CD4-positive, alpha-beta T cell treated with Interferon gamma for 1 hour (primary cell): ENCODE data around the gene DIAPH2.

Experiments used
- DNase-seq: peaks from one replicate; pipeline ENCODE4 v3.0.0-alpha.2; 2020

Gene DIAPH2

DNA sequence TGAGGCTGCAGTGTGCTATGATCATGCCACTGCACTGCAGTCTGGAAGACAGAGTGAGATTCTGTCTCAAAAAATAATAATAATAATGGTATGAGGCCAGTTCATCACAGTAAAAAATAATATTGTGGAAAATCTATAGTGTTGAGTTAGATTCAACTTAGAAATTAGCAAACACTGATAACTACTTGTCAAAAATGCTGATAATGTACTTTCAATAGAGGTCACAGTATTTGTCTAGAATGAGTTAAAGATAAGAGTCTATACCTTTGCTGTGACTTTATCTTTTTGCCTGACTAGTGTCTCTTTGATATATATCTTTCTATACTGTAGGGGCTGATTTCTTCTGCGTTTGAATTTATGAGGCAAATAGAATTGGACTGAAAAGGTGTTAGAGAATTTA is 629.7 kb downstream of the DIAPH2 start:
- no peak for DNase-seq

DNA sequence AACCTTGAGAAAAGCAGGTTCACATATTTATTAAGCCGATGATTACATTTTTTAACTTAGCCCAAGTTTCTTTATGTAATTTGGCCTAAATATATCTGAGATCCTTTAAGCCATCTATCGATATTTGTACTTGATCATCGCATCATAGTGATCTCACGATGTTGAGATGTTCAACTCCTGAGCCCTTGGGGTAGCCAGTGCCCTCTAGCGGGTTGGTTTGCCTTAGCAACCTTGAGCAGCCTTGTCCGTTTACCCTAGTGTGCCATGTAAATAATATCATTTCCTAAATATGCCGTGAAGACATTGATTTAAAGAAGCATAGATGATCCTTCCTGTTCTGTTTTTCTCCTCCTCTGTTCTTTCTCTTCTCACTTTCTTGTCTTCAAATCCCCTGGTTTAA is 631.3 kb downstream of the DIAPH2 start:
- no peak for DNase-seq

DNA sequence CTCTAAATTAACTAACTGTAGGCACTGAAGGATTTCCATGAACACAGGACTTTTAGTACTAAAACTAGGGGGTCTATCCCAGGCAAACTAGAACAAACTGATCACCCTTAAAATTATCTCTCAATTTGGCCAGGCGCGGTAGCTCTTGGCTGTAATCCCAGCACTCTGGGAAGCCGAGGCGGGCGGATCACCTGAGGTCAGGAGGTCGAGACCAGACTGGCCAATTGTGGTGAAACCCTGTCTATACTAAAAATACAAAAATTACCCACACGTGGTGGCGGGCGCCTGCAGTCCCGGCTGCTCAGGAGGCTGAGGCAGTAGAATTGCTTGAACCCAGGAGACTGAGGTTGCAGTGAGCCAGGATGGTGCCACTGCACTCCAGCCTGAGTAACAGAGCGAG is 635.7 kb downstream of the DIAPH2 start:
- no peak for DNase-seq

DNA sequence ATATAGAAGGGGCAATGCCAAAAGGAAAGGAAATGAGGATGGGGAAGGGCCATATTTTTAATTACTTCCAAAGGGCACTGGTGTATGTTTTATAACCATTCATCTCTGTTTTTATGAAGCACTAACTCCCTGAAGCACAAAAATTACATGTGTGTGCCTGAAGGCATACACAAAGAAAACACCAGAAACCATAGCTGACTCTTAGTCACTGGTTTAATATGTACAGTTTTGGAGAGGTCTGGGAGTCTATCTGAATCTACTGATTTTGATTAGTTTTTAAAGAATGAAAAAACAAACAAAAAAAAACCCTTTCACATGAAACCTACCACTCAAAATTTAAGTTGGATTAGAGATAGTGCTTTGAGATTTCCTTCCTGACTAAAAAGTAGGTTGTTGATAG is 637.8 kb downstream of the DIAPH2 start:
- no peak for DNase-seq

DNA sequence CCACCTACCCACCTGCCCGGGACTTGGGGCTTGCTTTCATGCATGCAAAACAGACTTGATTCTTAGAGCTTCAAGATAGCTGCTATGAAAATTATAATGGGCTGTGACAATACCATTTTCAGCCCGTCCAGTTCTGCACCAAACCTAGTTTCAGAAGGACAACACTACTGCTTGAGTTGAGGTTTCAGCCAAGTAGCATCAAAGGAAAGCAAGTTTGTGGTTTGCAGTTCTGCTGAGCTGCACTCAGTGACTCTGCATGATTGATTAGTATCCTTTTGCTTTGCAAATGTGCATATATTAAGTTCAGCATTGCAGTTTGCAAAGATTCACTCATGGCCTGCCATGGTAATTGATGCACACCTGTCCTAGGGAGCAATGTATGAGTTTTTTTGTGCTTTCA is 641.8 kb downstream of the DIAPH2 start:
- no peak for DNase-seq

DNA sequence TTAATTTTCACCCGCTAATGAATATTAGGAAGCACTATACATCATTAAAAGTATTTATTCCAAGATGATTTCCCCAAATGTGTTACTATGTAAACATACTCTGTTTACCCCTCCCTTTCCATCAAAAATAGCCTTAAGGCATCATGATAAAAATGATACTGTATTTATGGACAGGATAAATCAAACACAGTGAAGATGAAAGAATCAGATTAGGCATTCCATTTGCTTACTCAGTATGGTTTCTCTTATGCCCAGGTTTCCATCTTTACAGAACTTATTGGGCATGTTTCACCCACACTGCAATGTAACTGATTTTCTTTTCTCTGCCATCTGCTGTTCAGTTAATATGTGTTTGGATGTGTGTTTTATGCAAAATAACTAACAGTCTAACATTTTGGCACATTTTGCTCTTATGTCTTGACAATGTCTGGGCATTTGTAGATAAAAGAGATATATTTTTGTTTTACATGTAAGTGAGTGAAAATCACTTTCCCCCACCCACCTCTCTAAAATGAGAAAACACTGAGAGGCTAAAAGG is 644.3 kb downstream of the DIAPH2 start:
- DNase-seq, result no peak

DNA sequence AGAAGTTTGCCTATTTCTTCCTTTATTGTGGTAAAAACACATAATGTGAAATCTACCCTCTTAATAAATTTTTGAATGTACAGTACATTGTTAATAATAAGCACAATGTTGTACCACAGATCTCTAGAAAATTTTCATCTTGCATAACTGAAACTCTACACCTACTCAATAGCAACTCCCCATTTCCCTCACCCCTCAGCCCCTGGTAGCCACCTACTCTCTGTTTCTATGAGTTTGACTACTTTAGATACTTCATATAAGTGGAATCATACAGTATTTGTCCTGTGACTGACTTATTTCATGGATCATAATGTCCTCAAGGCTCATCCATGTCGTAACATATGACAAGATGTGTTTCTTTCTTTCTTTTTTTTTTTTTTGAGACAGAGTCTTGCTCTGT is 645.5 kb downstream of the DIAPH2 start:
- DNase-seq, result no peak

DNA sequence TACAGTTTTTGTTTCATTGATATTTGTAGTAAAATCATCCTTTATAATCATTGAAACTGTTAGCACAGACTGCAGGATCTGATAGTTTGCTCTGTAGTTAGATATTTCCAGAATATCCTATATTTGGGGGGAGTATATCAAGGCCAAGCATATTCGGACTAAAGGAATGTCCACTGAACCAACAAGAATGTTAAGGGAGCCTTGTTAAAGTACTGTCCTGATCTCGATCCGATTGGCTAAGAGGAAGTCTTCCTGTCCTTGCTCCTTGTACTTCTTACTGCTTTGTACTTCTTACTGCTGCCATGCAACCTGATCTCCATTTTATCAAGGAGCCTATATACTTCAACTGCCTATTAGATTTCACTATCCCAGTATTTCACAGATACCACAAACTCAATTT is 648.3 kb downstream of the DIAPH2 start:
- no peak for DNase-seq

DNA sequence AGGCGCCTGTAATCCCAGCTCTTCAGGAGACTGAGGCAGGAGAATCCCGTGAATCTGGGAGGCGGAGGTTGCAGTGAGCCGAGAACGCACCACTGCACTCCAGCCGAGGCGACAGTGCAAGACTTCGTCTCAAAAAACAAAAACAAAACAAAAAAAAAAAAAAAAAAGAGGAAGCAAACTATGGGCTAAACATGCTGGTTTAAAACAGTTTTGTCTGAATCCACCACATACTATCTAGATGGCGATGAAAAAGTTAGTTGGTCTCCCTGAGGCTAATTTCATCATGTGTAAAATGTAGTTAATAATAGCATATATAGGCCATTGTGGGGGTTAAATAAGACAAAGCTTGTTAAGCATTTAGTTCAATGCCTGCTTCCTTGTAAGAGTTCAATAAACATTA is 650.2 kb downstream of the DIAPH2 start:
- DNase-seq, result no peak

DNA sequence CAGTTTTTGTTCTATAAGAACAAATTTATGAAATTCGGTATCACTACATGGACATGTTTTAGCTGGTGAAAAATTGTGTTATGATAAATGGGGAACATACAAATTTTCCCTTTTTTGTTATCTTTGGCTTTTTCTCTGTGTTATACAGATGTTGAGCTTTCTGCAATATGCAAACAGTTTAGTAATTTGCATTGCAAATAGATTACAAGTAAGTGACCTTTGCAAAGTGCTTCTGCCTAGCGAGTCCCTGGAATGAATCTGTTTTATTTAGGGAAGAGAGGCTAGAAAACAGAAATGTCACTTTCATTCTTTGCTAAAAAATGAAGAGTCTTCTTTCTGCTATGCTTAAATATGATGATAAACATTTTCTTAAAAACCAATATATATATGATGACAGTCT is 660.1 kb downstream of the DIAPH2 start:
- no peak for DNase-seq

DNA sequence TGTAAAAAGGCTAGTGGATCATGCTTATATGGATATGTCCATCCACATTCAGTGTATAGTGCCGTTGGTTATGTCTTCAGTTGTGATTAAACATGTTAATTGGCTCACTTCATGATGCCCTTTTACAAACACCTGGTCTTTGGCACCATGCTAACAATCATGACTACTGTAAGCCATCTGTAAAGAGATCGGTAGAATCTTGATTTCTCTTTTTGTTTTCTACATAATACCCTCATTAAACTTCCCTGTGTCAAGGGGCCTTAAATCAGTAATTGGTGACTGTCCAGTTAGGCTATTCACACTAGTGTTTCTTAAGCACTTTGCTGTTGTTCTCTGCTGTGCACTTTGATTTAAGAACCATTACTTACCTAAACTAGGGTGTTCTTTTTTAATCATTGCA is 674.3 kb downstream of the DIAPH2 start:
- no peak for DNase-seq

DNA sequence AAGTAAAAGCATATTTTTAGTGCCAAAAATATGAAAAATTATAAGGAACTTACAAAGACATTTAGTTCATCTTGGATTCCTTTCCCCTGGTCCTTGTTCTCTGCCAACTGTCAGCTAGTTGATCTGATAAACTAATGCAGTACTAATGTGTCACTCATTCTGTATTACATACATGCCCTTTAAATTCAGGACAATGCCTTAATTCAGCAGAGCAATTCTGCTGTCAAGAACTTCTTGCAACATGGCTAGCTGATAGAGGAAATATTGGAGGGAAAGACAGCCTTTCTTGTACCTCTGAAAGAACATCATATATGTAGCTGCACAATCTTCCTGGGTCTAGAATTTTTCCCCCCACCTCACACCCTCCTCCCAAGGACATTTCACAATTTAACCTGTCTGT is 679.2 kb downstream of the DIAPH2 start:
- DNase-seq, result no peak

DNA sequence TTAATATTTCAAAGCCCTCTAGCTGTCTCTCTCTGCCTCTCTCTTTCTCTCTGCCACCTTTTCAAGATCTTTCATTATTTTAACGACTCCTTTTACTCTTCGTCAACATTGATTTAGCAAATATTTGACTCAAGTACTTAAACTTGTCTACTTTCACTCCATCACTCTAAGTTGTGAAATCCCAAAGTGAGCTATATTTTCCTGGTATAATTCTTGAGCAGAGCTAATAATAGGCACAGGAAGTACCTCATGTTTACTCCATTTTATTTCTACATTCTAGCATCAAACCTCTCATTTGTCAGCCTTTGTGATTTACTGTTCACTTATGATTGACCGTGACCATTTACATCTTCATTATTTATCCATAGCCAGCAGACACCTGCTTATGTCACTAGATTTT is 681.6 kb downstream of the DIAPH2 start:
- no peak for DNase-seq

DNA sequence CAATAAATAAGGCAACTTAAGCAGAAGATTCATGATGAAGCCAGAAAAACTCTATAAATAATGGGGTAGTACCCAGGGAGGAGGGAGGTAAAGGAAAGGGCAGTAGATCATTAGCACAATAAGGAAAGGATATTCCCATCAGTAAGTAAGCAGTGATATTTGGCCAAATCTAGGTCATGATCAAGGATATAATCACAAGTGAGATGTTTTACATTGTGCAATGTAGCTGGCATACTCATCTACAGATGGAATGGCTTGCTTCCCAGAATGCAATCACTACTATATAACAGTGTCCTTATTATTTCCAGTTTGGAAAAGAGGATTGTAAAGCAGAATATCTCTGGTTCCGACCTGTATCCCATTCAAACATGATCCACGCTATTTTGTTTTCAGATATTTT is 682.5 kb downstream of the DIAPH2 start:
- DNase-seq, result no peak

DNA sequence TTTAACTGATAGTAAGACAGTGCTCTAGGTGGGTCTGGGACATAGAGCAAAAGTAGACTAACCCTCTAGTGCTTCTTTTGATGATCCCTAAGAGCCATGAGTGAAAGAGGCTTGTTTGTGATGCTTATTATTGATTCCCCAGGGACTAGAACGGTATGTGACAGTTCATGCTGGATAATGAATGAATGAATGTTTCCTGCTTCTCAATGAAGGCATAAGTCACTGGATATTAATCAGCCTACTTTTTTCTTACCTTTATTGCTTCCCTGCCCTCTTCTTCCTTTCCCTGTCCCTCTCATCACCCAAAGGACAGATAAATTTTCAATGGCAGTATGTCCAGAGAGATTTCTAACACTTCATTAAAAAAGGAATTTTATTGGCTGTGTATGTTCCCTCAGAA is 685.3 kb downstream of the DIAPH2 start:
- no peak for DNase-seq

DNA sequence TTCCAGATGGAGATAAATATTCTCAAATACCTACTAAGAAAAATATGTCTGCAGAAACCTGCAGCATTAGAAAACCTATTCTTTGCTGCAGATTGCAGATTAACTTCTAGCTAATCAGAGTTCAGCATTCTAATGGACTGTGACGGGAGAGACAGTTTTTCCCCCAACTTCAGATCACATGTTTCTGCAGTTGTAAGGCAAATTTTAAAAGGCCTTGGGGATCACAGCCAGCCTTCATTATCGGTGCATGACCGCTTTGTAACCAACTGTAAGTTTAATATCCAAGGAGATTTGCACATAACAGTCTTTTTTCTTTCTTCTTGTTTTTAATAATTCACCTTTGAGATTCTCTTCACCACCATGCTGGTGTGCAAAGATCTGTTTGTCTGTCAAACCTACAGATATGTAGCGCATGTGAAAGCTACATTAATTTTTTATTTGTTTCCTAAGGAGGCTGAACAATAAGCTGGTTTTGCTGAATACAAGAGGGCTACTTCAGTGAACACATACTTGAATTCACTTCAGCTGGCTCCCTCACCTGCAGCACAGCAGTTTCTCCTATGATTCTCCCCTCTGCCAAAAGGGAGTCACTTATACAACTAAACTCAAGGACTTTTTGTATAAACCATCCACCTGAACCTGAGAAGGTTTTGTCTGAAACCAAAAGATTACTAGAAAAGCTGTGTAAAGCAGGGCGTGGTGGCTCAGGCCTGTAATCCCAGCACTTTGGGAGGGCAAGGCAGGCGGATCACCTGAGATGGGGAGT is 687.5 kb downstream of the DIAPH2 start:
- no peak for DNase-seq

DNA sequence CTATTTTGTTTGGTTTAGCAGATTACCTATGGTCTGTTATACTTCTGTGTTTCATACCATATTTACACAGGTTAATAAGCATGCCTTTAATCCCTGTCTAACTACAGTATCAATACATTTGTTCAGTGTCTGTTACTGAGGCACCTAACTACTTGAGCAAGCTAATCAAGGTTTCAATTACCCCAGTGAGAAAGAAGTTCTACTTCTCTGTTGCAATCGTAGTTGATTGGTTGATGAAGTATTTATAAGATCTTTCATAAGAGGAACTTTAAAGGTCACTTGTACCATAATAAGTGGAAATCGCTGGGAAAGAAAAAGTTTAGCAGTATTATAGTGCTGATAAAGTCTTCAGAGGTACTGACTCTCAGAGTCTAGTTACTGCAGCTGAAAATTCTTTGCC is 689.6 kb downstream of the DIAPH2 start:
- no peak for DNase-seq

DNA sequence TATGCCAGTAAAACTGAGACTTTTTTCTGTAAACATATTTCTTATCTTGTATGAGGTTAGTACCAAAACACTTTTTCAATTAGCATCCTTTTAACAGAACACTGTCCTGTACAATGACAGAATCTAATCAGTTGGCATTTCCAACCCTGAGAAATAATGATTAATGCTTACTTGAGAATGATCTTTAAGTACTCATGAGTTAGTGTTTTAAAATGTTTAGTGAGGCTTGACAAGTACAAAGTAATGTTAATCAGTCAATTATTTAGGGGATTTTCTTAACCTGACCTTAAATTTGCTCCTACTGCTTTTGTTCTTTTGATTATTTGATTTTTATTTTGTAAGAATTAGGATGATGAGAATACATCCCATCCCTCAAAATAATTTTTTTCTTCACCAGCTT is 695.6 kb downstream of the DIAPH2 start:
- DNase-seq, result no peak

DNA sequence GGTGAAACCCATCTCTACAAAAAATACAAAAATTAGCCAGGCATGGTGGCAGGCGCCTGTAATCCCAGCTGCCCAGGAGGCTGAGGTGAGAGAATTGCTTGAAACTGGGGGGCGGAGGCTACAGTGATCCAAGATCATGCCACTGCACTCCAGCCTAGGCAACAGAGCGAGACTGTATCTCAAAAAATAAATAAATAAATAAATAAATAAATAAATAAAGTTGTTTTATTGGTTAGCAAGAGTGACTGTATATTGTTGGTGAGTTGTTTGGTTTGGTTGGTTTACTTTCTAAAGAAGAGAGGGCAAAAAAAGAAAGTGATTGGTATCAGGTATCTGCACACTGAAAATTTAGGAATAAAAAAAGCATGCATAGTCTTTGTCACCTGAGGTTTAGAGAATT is 700.0 kb downstream of the DIAPH2 start:
- DNase-seq, result no peak

DNA sequence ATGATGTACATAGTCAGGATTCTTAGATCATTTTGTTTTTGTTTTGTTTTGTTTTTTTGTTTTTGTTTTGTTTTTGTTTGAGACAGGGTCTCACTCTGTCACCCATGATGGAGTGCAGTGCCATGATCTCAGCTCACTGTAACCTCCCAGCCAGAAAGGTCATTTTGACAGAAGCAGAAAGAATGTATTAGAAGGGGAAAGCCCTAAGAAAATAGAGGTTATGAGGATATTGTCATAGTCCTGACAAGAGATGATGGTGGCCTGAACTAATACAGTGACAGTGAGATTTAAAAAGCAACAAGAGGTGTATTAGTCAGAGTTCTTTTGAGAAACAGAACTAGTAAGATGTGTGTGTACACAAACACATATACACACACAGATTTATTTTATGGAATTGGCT is 702.4 kb downstream of the DIAPH2 start:
- DNase-seq, result no peak

DNA sequence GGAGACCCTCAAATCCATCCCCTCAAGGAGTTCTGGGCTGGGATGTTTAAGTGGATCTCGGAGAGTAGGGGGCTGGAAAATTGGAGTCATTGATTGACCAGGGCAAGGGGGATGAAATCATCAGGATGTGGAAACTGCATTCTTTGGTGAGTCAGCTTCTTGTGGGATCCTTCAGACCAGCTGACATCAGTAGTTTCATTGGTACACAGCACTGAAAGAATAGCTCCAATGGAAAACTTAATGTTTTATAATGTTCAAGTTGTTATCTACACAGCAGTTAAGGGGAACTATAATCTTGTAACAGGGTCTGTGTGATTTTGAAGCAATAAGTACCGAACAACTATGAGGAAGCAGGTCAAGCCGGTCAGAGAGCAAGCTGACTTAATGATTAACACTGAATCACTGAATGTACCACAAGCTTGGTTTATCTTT is 705.1 kb downstream of the DIAPH2 start:
- DNase-seq, result no peak

DNA sequence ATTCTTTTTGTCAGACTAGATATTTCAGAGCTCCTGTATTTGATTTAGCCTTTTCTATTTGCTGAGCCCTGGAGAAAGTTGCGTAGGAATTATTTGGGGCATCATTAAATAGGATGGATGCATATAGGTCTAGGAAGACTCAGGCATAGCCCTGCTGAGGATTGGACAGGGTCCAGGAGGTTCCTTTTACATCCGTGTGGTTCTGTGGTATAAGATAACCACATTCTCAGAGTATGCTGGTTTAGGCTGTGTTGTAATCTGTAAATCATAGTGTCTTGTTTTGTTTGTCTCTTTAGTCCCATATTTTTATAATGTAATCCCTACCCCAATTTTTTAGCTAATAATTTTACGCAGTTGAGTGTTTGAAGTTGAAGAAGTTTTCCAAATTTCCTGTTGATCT is 712.7 kb downstream of the DIAPH2 start:
- DNase-seq, result no peak

DNA sequence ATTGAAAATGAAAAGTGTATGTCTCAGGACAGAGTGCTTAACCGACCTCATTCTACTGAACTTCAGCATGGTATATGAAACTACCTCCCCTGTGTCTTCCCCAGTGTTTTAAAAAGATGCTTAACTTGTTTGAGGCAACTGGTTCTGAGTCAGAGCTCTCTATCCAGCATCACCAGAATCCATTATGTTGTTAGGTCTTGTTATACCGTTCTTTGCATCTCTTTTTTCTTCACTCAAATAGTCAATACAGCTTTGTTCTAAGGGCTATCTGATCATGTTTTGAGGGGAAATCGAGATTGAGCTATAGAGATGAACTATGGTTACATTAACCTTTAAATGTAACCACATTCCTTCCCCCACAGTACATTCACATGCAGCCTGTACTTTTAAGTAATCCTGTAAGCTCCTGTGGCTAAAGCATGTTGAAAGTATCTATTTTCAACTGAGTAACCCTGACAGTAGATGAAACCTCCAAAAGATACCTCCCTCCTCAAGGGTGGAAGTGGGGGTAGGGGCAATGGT is 713.4 kb downstream of the DIAPH2 start:
- no peak for DNase-seq

DNA sequence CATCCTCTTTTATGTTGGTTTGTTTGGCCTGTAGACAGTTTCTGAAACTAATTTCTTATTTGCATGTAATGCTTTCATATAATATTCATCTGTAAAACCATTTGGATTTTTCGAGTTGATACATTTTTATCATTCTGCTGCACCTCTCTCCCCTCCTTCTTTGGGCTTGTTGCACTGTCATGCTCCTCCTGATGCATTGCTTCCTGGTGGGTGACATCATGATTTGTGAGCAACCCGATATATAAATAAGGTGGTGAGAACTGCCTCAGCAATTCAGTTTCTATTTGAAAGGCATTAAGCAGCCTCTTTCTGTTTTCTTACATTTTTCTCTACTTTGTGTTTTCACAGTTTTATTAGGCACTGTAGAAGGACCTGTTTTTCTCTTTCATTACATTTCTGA is 714.8 kb downstream of the DIAPH2 start:
- DNase-seq, result no peak

DNA sequence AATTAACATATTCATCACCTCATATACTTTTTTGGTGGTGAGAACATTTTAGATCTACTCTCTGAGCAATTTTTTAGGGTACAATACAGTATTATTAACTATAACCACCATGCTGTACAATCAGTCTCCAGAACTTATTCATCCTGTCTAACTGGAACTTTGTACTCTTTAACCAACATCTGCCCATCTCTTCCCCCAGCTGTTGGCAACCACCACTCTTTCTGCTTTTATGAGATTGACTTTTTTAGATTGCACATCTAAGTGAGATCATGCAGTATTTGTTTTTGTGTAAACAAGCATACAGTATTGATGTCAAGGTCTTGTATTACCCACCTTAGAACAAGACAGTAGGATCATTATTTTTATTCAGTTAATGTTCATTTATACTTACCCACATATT is 715.9 kb downstream of the DIAPH2 start:
- no peak for DNase-seq
